GM15510 (cell line): ENCODE data around the gene GRIK5.

Experiments used
- POLR2A ChIP-seq: IDR thresholded peaks from 3 replicates; pipeline ENCODE4 v1.6.1; 2011; ENCODE audit warnings: borderline replicate concordance; ENCODE audit not compliant: insufficient read length; ENCODE audit errors: extremely low read depth

Gene GRIK5

DNA sequence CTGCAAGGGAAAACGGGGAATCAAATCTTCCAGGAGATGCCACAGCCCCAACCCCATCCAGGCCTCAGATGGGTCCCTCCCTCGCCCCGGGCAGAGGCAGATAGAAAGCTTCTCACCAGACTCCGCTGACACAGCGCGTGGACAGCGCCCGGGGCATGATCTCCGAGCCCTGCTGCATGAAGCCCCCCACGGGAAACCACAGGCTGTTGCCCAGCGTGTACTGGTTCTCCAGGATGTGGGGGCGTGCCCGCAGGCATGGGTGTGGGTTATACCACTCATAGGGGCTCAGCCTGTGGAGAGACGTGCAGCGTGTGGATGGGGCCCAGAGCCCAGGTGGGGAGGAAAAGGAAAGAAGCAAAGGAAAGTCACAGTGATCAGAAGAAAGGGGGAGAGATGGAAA lies 48.8 kb downstream of the GRIK5 start:
- no peak for TF ChIP-seq POLR2A

DNA sequence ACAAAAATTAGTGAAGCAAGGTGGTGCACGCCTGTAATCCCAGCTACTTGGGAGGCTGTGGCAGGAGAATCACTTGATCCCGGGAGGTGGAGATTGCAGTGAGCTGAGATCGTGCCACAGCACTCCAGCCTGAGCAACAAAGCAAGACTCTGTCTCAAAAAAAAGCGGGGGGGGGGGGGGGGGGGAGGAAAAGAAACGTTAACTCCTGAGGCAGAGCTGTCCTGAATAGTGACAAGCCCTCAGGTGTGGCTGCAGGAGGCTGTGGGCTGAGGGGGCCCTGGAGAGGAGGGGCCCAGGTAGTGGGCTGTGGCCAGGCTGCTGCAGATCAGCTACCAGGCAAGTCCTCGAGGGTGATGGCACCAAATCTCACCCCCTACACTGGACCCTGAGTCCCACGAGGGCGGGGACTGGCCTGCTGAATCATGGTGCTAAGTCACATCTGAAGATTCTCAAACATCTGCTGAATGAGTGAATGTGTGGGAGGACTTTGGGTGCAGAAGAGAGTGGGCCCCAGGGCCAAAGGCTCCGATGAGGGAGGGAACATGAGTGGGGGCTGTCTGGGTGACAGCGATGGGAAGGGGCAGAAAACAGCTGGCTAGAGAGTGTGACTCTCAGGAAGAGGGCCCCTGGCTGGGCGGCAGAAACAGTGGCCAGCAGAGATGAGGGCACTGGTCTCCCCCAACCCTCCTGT lies 51.4 kb downstream of the GRIK5 start:
- TF ChIP-seq POLR2A: no peak

DNA sequence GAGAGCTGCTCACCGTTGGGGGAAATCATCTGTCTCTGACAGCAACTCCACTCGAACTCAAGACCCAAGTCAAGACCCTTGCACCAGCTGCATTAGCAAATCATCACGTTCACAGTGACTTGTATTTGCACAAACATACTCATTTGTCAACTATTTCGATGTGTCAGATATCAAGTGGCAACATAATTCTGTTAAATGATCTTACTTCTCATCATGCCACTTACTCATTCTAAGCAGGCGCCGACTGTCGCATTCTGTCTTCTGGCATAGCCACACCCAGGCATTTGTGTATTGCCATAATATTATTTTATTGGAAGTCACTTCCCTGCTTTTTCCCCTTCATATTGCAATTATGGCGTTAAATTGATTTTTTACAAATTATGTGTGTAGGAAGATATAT lies 53.0 kb downstream of the GRIK5 start:
- TF ChIP-seq POLR2A: no peak

DNA sequence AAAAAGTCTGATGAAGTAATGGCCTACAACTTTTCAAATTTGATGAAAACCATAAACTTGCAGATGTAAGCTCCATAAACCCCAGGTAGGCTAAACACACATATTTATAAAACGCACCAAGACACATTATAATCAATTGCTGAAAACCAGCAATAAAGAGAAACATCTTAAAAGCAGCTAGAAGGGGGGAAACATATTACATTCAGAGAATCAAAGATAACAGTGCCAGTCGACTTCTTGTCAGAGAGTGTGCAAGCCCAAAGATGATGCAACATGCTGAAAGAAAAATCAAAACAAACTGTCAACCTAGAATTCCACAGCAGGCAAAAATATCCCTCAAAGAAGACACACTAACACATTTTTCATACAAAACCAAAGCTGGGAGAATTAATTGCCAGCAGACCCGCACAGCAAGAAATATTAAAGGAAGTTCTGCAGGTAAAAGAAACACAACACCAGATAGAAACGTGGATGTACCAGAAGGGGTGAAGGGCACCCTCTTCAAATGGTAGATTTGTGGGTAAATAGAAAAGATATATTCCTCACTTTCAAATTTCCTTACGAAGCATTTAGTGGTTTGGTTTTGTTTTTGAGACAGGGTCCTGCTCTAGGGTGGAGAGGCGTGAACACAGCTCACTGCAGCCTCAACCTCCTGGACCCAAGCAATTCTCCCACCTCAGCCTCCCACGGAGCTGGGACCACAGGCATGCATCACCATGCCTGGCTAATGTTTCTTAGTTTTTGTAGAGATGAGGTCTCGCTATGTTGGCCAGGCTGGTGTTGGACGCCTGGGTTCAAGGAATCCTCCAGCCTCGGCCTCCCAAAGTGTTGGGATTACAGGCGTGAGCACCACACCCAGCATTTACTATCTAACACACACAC lies 59.5 kb downstream of the GRIK5 start:
- TF ChIP-seq POLR2A: no peak

DNA sequence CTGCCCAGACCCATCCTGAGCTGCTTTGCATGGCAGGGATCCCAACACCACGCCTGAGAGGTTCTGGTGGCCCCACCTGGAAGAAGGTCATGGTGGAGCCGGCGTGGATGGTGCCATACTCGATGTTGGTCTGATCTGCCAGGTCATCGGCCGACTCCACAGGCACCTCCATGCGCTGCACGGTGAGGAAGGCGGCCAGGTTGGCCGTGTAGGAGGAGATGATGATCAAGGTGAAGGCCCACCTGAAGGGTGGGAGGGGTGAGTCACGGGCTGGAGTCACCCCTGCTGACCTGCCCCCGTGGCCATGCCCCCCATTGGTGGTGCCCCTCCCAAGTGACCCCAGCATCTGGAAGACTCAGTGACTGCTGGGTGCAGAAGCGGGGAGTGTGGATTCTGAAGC lies 63.4 kb downstream of the GRIK5 start:
- TF ChIP-seq POLR2A: no peak

DNA sequence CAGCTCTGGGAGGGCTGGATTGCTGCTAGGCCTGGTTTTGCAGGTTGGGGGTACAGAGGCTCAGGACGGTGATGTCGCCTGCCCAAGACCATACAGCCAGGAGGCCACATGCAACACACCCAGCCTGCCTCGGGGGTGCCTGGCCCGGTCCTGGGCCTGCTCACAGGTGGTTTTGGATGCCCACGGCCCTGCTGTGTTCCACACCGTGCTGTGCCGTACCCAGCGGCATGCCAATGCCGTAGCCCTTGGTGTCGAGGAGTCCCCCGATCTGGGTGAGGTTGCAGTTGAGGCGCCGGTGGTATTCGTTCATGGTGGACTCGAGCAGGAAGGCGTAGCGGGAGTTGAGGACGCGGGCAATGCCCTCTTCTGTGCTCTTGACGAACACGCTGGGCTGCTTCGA lies 64.5 kb downstream of the GRIK5 start:
- TF ChIP-seq POLR2A: no peak

DNA sequence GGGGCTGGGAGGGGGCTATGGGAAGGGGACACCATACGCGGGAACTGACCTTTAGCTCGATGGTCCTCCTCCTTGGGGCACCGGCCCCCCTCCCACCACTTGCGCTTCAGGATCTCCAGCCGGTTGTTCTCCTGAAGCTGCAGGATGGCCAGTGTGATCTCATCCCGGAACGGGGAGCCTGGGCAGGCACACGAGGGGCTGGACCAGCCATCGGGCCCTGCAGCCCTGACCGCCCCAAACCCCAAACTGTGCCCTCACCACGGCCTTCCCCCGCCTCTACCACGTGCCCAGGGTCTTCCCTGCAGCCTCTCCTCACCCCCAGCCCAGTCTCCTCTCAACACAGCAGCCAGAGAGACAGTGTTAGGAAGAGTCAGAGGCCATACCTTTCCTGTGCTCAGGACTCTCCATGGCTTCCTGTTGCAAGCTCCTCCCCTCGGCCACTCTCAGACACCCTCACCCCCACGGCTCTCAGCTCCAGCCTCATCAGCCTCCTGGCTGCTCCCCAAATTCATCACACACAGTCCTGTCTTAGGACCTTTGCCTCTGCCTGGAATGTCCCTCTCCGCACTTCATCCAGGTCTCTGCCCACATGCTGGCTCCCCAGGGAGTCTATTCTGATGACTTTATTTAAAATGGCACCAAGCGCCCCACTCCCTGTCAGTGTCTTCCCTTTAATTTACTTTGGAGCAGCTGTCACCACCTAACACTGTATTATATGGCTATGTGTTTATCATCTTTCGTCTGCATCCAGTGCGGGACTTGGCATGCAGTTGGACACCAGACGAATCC lies 66.3 kb downstream of the GRIK5 start:
- no peak for TF ChIP-seq POLR2A

DNA sequence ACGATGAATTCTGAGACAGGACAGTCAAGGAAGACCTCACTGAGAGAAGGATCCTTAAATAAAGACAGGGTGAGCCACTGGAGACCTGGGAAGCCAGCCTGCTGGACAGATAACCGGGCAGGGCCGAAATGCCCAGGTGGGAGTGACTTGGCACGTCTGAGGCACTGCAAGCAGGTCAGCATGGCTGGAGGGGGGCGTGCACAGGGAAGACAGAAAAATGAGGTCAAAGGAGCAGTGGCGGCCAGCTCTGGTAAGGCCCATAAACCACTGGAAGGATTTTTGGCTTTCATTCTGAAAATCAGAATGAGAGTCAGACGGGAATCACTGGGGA lies 70.2 kb downstream of the GRIK5 start:
- TF ChIP-seq POLR2A: no peak

DNA sequence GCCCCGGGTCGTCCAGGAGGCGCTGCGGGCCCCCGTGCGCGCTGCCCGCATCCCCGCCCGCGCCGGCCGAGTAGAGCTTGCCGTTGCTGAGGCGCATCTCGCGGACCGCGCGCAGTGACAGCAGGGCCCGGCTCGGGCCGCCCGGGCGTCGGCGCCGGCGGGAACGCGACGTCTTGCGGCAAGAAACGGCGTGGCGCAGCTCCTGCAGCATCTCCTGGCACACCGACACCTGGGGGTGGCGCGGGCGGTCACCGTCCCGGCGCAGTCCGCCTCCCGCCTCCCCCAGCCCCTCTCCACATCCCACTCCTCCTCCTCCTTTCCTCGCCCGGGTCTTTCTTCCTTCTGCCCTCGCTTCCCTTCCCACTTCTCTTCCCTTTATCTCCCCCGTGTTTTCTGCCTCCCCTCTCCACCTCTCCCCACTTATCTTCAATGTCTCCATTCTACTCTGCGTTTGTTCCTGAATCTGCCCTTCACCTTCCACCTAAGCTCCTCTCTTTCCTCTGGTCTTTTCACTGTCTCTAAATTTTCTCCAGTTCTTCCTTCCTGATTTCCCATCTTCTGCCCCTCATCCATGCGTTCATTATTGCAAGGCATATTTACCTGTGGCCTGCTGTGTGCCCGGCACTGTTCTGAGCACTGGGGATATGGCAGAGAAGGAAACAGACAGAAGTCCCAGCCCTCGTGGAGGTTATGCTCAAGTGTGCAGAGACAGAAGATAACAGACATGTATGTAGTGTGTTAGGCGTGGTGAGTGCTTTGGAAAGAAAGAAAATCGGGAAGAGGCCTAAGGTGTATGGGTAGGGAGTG lies 70.7 kb downstream of the GRIK5 start:
- no peak for TF ChIP-seq POLR2A

DNA sequence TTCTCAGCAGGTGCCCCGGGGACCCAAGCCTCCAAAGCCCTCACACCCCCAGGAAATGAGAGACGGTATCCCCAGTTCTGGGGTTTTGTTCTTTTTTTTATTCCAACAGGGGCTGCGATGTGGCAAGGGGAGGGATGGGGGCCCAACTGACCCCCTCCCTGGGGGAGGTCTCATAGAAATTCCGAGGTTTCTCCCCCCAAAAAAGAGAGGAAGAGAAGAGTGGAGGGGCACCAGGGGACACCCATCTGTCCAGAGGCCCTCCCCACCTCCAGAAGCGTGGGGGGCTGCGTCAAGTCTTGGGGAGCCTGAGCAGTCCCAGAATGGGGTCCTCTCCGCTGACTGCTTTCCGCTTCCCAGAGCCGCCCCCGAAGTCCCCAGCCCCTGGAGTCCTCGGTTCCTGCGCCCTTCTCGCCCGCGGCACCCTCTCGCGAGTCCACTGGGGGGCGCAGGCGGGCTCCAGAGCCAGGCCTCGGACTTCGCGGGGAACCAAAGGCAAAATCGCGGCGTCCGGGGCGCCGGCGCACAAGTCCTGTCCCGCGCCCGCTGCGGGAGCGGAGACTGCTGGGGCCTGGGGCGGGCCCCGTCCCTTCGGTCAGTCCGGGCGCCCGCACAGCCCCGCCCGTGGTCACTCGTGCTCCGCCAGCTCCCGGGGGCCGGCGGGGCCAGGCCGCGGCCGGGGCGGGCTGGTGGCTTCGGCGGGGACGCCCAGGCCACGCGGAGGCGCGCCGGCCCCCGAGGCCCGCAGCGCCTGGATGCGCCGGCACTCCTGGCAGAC lies 71.6 kb downstream of the GRIK5 start:
- no peak for TF ChIP-seq POLR2A

DNA sequence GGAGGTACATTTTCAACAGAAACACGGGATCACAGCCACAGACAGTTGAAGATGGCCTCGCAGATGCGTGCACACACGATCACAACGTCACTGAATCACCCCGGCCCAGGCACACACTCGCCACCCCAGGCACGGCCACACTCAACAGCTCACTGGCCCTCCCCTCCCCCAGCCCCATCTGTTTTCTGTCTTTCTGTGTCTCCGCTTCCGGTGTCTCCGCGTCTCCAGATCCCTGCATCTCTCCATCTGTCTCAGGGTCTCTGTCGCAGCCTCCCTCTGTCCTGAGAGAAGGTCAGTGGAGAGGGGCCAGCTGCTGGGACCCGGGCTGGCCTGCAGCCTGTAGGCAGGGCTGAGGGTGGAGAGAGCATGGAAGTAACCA lies 72.2 kb downstream of the GRIK5 start:
- TF ChIP-seq POLR2A: no peak

DNA sequence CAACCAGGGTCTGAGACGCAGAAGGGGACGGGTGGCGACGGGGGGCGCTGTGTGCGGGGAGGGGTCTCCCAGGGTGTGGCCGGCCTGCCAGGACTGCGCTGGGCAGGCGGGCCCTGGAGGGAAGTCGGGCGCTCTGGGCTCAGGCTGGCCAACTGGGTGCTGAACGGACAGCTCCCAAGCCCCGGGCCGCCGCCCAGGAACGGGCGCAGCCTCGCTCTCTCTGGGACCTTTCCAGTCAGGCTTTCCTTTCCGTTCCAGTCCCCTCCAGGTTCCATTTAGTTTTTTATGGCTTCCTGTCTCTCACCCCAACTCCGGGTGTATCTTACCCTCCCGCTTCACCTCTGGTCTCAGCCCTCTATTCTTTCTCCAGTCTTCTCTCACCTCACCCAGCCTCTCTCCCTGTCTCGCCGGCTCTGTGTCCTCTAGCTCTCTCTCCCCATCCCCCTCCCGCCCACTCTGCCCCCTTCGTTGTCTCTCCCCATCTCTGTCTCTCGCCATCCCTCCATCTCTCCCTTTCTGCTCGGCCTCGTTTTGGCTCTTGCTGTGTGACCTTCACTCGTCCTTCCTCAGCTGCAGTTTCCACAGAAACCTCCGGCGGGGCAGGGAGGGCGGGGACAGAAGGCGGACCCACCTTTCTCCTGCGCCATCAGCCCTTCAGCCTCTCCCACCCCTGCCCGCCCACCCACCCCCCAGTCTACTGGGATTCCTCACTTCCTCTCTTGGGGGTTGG lies 72.7 kb downstream of the GRIK5 start:
- no peak for TF ChIP-seq POLR2A
